ENCODE measurements around the gene ATG5. TPM values are rescaled to one million over a fixed set of nuclear protein-coding genes. Genes with fewer than 3 reads are reported as not detected.
A peak's percentile ranks its signal among the peaks of the same experiment; 100 is the strongest.

The ATG5 gene
- total RNA-seq, 1 donor from 2014 or later = 39.3 TPM

DNA sequence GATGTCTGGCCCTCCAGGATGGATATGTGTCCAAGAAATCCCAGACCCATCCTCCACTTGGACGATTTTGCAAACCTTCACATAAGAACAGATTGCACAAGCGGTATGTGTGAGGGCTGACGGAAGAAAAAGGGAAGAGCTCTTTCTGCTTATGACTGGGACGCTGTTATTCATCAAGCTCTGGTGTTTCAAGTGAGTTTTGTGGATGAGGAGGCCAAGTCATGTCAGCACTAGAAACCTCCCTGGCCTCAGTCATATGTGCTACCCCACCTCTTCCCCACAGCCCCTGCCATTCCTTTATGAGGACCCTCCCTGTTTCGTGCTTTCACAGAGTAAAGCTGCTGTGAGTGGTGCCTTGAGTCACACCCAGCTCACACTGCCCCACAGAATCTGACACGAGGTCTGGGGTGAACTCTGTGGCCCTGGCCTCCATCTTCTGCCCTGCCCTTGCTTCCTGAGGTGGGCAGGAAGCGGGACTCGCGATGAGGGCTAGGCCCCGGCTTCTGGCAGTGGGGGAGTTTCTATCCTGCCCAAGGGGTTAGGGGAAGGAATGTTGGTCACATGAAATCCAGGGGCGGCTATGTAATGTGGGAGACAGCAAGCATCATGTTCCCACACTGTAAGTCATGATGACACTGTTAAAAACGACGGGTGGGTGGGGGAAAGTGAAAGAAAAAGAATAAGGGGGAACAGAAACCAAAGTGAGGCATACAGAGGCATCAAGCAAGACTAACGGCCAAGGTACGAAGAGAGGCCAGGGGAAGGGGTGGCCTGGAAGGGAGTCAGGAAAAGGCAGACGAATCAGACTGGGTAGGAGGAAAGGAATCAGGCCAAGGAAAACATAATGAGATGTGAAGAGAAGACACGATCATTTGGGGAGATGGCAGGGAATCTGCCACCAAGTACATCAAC is 161.3 kb downstream of the ATG5 start:
- Histone ChIP-seq H3K27me3 (ENCODE audit: insufficient read depth, low read length) (no peaks in the 10 kb centered on the region), H3K79me2 (ENCODE audit: insufficient read depth, low read length) (no peaks in the 10 kb centered on the region), H3K4me2 (ENCODE audit: low read length) (peak overlapping the region; percentile 47), H3K9me3 (ENCODE audit: insufficient read depth, low read depth, low read length) (no peaks in the 10 kb centered on the region), H4K20me1 (ENCODE audit: insufficient read depth, low read length) (no peaks in the 10 kb centered on the region), H3K4me1 (ENCODE audit: insufficient read depth, low read length) (peaks cover 35% of the 10 kb centered on the region), H3K27ac (ENCODE audit: low read depth, low read length) (peak overlapping the region; percentile 50), H3K4me3 (ENCODE audit: insufficient read depth, low read depth, low read length) (no peak overlapping the region), H3K36me3 (ENCODE audit: insufficient read depth, low read length) (no peaks in the 10 kb centered on the region), H3K9ac (ENCODE audit: low read length) (peak overlapping the region; percentile 49), H2AFZ (ENCODE audit: low read depth, low read length) (peak overlapping the region; percentile 28)
- Mint-ChIP-seq H3K4me3 (ENCODE audit: unreplicated experiment) (no peak overlapping the region), H3K27ac (ENCODE audit: unreplicated experiment) (peak overlapping the region; percentile 49), H3K36me3 (ENCODE audit: low read depth, unreplicated experiment) (peaks cover 2% of the 10 kb centered on the region), H3K9me3 (ENCODE audit: unreplicated experiment) (no peaks in the 10 kb centered on the region), H3K27me3 (ENCODE audit: low read depth, unreplicated experiment) (peaks cover 4% of the 10 kb centered on the region), H3K4me1 (ENCODE audit: low read depth, unreplicated experiment) (peaks cover 30% of the 10 kb centered on the region)
- FAIRE-seq (peak; percentile 60), DNase-seq (ENCODE audit: low read depth) (peak; percentile 83)
- TF ChIP-seq, protein P1, sequence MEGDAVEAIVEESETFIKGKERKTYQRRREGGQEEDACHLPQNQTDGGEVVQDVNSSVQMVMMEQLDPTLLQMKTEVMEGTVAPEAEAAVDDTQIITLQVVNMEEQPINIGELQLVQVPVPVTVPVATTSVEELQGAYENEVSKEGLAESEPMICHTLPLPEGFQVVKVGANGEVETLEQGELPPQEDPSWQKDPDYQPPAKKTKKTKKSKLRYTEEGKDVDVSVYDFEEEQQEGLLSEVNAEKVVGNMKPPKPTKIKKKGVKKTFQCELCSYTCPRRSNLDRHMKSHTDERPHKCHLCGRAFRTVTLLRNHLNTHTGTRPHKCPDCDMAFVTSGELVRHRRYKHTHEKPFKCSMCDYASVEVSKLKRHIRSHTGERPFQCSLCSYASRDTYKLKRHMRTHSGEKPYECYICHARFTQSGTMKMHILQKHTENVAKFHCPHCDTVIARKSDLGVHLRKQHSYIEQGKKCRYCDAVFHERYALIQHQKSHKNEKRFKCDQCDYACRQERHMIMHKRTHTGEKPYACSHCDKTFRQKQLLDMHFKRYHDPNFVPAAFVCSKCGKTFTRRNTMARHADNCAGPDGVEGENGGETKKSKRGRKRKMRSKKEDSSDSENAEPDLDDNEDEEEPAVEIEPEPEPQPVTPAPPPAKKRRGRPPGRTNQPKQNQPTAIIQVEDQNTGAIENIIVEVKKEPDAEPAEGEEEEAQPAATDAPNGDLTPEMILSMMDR (IDR thresholded peaks at IDR 0.05; ENCODE audit: insufficient read depth, low read depth, low read length) = no peak
- TF ChIP-seq EZH2 (IDR thresholded peaks at IDR 0.05; ENCODE audit: insufficient read depth, low read length) = no peak

DNA sequence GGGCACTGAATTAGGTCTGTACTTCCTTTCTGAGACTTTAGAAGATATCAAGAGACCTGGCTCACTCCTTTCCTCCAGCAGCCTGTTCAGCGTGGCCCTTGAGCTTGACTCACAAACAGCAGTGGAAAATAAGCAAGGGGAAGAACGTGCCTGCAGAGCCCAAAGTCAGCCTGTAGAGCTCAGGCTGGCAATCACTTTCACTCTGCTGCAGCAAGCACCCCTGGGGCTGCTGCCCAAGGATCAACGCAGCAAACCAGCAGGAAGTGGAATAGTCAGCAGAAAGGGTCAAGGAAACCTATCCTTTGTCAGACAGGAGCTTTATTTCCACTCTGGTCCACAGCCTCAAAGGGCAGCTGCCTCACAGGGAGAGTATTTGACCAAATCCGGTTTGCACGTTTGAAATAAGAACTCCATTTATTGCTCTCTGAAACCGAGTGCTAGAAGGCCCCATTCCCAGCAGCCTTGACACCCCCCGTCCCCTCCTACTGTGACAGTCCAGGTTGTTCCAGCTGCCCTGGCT is 162.1 kb downstream of the ATG5 start:
- no peak for TF ChIP-seq EZH2 (IDR thresholded peaks at IDR 0.05; ENCODE audit: insufficient read depth, low read length)
- TF ChIP-seq, protein P1 (IDR thresholded peaks at IDR 0.05; ENCODE audit: insufficient read depth, low read depth, low read length) = no peak
- H3K4me1 ChIP-seq (ENCODE audit: insufficient read depth, low read length) = peaks cover 42% of the 10 kb centered on the region
- no peak overlapping the region for H3K4me3 ChIP-seq (ENCODE audit: insufficient read depth, low read depth, low read length)
- Mint-ChIP-seq H3K4me3 (ENCODE audit: unreplicated experiment) (no peak overlapping the region), H3K36me3 (ENCODE audit: low read depth, unreplicated experiment) (peaks cover 2% of the 10 kb centered on the region), H3K9me3 (ENCODE audit: unreplicated experiment) (no peaks in the 10 kb centered on the region), H3K4me1 (ENCODE audit: low read depth, unreplicated experiment) (peaks cover 36% of the 10 kb centered on the region), H3K27ac (ENCODE audit: unreplicated experiment) (peak overlapping the region; percentile 49), H3K27me3 (ENCODE audit: low read depth, unreplicated experiment) (peaks cover 5% of the 10 kb centered on the region)
- no peaks in the 10 kb centered on the region for H3K36me3 ChIP-seq (ENCODE audit: insufficient read depth, low read length)
- peak overlapping the region; percentile 13 for H2AFZ ChIP-seq (ENCODE audit: low read depth, low read length)
- DNase-seq (ENCODE audit: low read depth) (peak; percentile 70), FAIRE-seq (peak; percentile 59)
- no peaks in the 10 kb centered on the region for H3K79me2 ChIP-seq (ENCODE audit: insufficient read depth, low read length)
- peak overlapping the region; percentile 47 for H3K4me2 ChIP-seq (ENCODE audit: low read length)
- no peaks in the 10 kb centered on the region for H3K27me3 ChIP-seq (ENCODE audit: insufficient read depth, low read length)
- H4K20me1 ChIP-seq (ENCODE audit: insufficient read depth, low read length) = no peaks in the 10 kb centered on the region
- H3K9ac ChIP-seq (ENCODE audit: low read length) = peak overlapping the region; percentile 49
- H3K27ac ChIP-seq (ENCODE audit: low read depth, low read length) = peak overlapping the region; percentile 50
- H3K9me3 ChIP-seq (ENCODE audit: insufficient read depth, low read depth, low read length) = no peaks in the 10 kb centered on the region
